Panc1 (cell line): ENCODE results near the gene MRPL24. TPM values are rescaled to one million over a fixed set of nuclear protein-coding genes. Genes with fewer than 3 reads are reported as not detected.

Experiments used
- ATAC-seq: fragments of 200-7000 bp; cut with Tn5 transposase; 2 replicates; pipeline ENCODE4 v1.9.1; 2020; ENCODE audit warnings: mild to moderate bottlenecking, moderate library complexity
- BruUV-seq: library from RNA; stranded (reverse); fragments of 400-500 nt; replicated peaks from 2 replicates; lab custom pipeline; 2021; lab: Mats Ljungman, UMichigan
- CTCF ChIA-PET: fragments of 300-600 bp; sonication (Branson Sonifier 250); formaldehyde crosslinking; loops from one replicate; lab custom pipeline; 2022; ENCODE audit warnings: antibody characterized with exemption; lab: Charles Lee
- POLR2A ChIA-PET: fragments of 300-600 bp; sonication (Branson Sonifier 250); formaldehyde crosslinking; loops from one replicate; lab custom pipeline; 2022; ENCODE audit warnings: antibody characterized with exemption; lab: Charles Lee
- DNase-seq: peaks from one replicate; pipeline ENCODE4 v3.0.0-alpha.2; 2010; ENCODE audit warnings: low read depth, low spot score
- H3K27ac ChIP-seq: 2 replicates; pipeline ENCODE4 v1.5.1; 2011; ENCODE audit warnings: mild to moderate bottlenecking, low read length, inconsistent platforms
- H3K27me3 ChIP-seq: fragments of 200-500 bp; sonication (Bioruptor generic); 2 replicates; pipeline ENCODE4 v1.6.0; 2014; ENCODE audit warnings: low read length, inconsistent platforms; ENCODE audit not compliant: control insufficient read depth, insufficient read depth
- H3K36me3 ChIP-seq: fragments of 200-500 bp; sonication (Bioruptor generic); 2 replicates; pipeline ENCODE4 v1.5.1; 2014; ENCODE audit warnings: inconsistent platforms, mild to moderate bottlenecking, low read length, moderate library complexity; ENCODE audit not compliant: control insufficient read depth, insufficient read depth
- H3K4me1 ChIP-seq: 2 replicates; pipeline ENCODE4 v1.5.1; 2011; ENCODE audit warnings: inconsistent platforms, mild to moderate bottlenecking, low read length, moderate library complexity; ENCODE audit not compliant: control insufficient read depth, insufficient read depth
- H3K4me3 ChIP-seq, 2 experiments: 2 replicates each; pipeline ENCODE4 v1.5.1; 2011 to 2012; ENCODE audit warnings: low read depth in 2 of 2, low read length in 2 of 2, mild to moderate bottlenecking in 2 of 2, inconsistent platforms in 1 of 2, moderate library complexity in 1 of 2
- H3K9me3 ChIP-seq: fragments of 200-500 bp; sonication (Bioruptor generic); 2 replicates; pipeline ENCODE4 v1.5.1; 2014; ENCODE audit warnings: low read depth, mild to moderate bottlenecking, inconsistent platforms, low read length, moderate library complexity; ENCODE audit not compliant: control insufficient read depth, insufficient read depth
- POLR2AphosphoS5 ChIP-seq: IDR thresholded peaks from 2 replicates; pipeline ENCODE4 v1.6.1; 2012; ENCODE audit warnings: mild to moderate bottlenecking, low read depth, low read length, moderate library complexity
- SIN3A ChIP-seq: IDR thresholded peaks from 2 replicates; pipeline ENCODE4 v1.6.1; 2012; ENCODE audit warnings: low read depth, mild to moderate bottlenecking, low read length, moderate library complexity, borderline replicate concordance; ENCODE audit not compliant: insufficient read depth
- TCF7L2 ChIP-seq: IDR thresholded peaks from 2 replicates; pipeline ENCODE4 v1.6.1; 2011; ENCODE audit warnings: mild to moderate bottlenecking, low read depth, low read length, inconsistent platforms
- in situ Hi-C: cut with HindIII; loops from 2 replicates; pipeline ENCODE4 v1.10.0; 2016; ENCODE audit warnings: low sequenced_read_pairs, low pct_unique_long_range_greater_than_20kb
- intact Hi-C: fragments of 100-400 bp; cut with micrococcal nuclease; formaldehyde crosslinking; loops from one replicate; pipeline ENCODE4 v1.10.0; 2022; ENCODE audit not compliant: unreplicated experiment
- total RNA-seq: library from RNA; stranded (reverse); gene quantifications from one replicate; pipeline ENCODE4 v1.2.1, GENCODE V29; 2021; ENCODE audit not compliant: unreplicated experiment
- TF ChIP-seq, protein P1 (sequence below): fragments of 450-650 bp; IDR thresholded peaks from 2 replicates; pipeline ENCODE4 v1.5.1; 2017; ENCODE audit warnings: mild to moderate bottlenecking
- TF ChIP-seq, protein P2 (sequence below), 2 experiments: IDR thresholded peaks; 2 replicates each; pipeline ENCODE4 v1.6.1; 2011 to 2012; ENCODE audit warnings: low read depth in 2 of 2, control low read depth in 1 of 2, low read length in 1 of 2, mild to moderate bottlenecking in 1 of 2, moderate library complexity in 1 of 2; ENCODE audit not compliant: insufficient read depth in 1 of 2

Gene MRPL24
- total RNA-seq, 1 experiment from 2014 or later, result 80.4 TPM

DNA sequence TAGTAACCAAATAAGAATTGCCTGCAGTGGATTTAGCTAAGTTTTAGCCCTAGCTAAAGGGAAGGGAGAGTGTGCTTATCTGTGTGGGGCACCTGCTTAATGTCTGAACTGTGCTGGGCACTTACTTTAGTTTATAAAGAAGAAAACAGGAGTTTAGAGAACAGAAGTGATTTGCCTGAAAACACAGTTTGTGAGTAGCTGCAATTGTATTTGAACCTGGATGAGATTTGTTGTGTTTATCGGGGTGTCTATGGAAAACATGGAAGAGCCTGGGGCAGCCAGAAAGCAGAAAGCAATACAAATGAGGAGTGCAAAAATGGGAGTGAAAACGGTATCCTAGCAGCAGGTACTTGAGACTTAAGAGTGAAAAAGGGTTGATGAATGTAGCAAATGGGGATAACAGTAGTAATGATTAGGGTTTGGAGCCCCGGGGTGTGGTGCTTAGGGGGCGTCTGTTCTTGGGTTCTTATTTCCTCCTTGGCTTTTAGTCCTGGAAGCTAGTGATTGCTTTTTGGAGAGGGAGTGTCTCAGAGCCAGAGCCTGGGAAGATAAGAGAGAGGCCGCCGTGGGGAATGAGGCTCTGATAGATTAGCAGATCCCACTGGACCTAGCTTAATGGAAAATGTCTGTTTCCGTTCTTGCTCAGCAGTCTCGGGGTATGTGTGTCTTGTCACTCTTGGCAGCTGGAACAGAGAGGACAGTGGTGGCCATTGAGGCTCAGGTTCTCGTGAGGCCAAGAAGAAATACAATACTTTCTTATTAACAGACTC lies 32.0 kb upstream of the MRPL24 start:
- CTCF ChIA-PET, result interaction anchor here (1.5 kb wide), 1 partner anchor 46 kb away, joined by 3 read pairs; no protein-coding TSS in a partner anchor
- DNase-seq (no peak), ATAC-seq (no peak)
- POLR2A ChIA-PET, result no interaction called here
- in situ Hi-C loops (no loop called here), intact Hi-C loops (no loop called here)
- peaks cover 28% of the 10 kb centered on the region for H3K4me1 ChIP-seq
- no peaks in the 10 kb centered on the region for H3K27me3 ChIP-seq
- no peak overlapping the region for H3K4me3 ChIP-seq
- no peak overlapping the region for H3K27ac ChIP-seq
- peaks cover 10% of the 10 kb centered on the region for H3K36me3 ChIP-seq
- TF ChIP-seq POLR2AphosphoS5, result no peak
- TF ChIP-seq SIN3A, result no peak
- TF ChIP-seq, protein P1, sequence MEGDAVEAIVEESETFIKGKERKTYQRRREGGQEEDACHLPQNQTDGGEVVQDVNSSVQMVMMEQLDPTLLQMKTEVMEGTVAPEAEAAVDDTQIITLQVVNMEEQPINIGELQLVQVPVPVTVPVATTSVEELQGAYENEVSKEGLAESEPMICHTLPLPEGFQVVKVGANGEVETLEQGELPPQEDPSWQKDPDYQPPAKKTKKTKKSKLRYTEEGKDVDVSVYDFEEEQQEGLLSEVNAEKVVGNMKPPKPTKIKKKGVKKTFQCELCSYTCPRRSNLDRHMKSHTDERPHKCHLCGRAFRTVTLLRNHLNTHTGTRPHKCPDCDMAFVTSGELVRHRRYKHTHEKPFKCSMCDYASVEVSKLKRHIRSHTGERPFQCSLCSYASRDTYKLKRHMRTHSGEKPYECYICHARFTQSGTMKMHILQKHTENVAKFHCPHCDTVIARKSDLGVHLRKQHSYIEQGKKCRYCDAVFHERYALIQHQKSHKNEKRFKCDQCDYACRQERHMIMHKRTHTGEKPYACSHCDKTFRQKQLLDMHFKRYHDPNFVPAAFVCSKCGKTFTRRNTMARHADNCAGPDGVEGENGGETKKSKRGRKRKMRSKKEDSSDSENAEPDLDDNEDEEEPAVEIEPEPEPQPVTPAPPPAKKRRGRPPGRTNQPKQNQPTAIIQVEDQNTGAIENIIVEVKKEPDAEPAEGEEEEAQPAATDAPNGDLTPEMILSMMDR, result no peak
- TF ChIP-seq, protein P2, sequence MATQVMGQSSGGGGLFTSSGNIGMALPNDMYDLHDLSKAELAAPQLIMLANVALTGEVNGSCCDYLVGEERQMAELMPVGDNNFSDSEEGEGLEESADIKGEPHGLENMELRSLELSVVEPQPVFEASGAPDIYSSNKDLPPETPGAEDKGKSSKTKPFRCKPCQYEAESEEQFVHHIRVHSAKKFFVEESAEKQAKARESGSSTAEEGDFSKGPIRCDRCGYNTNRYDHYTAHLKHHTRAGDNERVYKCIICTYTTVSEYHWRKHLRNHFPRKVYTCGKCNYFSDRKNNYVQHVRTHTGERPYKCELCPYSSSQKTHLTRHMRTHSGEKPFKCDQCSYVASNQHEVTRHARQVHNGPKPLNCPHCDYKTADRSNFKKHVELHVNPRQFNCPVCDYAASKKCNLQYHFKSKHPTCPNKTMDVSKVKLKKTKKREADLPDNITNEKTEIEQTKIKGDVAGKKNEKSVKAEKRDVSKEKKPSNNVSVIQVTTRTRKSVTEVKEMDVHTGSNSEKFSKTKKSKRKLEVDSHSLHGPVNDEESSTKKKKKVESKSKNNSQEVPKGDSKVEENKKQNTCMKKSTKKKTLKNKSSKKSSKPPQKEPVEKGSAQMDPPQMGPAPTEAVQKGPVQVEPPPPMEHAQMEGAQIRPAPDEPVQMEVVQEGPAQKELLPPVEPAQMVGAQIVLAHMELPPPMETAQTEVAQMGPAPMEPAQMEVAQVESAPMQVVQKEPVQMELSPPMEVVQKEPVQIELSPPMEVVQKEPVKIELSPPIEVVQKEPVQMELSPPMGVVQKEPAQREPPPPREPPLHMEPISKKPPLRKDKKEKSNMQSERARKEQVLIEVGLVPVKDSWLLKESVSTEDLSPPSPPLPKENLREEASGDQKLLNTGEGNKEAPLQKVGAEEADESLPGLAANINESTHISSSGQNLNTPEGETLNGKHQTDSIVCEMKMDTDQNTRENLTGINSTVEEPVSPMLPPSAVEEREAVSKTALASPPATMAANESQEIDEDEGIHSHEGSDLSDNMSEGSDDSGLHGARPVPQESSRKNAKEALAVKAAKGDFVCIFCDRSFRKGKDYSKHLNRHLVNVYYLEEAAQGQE (IDR thresholded peaks at IDR 0.05; ENCODE audit: insufficient read depth in 1 of 2, low read depth in 2 of 2, low read length in 1 of 2), result no peak
- TF ChIP-seq TCF7L2, result no peak
- no TSS peak for BruUV-seq
- no peaks in the 10 kb centered on the region for H3K9me3 ChIP-seq

DNA sequence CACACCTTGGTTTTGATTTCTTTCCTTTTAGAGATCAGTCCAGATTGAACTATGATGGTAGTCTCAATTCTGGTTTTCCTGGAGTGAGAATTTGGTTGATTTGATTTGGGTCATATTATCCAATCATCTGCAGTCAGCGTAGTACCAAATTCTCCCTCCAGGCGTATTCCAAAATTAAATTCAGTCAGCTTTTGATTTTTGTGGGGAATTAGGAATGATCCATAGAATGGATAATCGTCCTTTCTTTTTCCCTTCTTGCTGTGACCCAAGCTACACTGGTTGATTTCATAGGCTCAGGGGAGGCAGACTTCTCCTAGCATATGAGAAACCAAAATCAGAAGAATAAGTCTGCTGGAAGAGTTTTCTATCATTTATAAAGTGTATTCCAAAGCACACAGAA lies 31.3 kb upstream of the MRPL24 start:
- no peak for ATAC-seq
- H3K4me1 ChIP-seq, result peaks cover 26% of the 10 kb centered on the region
- POLR2A ChIA-PET, result interaction anchor here (0.6 kb wide), 1 partner anchor 66 kb away, joined by 8 read pairs; no protein-coding TSS in a partner anchor
- no peak for DNase-seq
- no peak overlapping the region for H3K4me3 ChIP-seq
- peaks cover 10% of the 10 kb centered on the region for H3K36me3 ChIP-seq
- TF ChIP-seq, protein P1, result no peak
- TF ChIP-seq POLR2AphosphoS5 (no peak), TCF7L2 (no peak), SIN3A (no peak)
- TF ChIP-seq, protein P2 (IDR thresholded peaks at IDR 0.05; ENCODE audit: insufficient read depth in 1 of 2, low read depth in 2 of 2, low read length in 1 of 2), result no peak
- CTCF ChIA-PET, result interaction anchor here (1.5 kb wide), 1 partner anchor 45 kb away, joined by 3 read pairs; no protein-coding TSS in a partner anchor
- no peaks in the 10 kb centered on the region for H3K9me3 ChIP-seq
- no peak overlapping the region for H3K27ac ChIP-seq
- in situ Hi-C loops (no loop called here), intact Hi-C loops (no loop called here)
- no peaks in the 10 kb centered on the region for H3K27me3 ChIP-seq
- no TSS peak for BruUV-seq
